H1 (cell line): Measurements from ENCODE around the gene ACBD4. TPM values are rescaled to one million over a fixed set of nuclear protein-coding genes. Genes with fewer than 3 reads are reported as not detected.

Experiments
- CHD1 ChIP-seq: IDR thresholded peaks from 2 replicates; pipeline ENCODE4 v1.6.1; 2012; ENCODE audit warnings: low read depth, low read length, improper control_type of control experiment
- EZH2 ChIP-seq: fragments of 200-600 bp; sonication (generic); IDR thresholded peaks from 2 replicates; pipeline ENCODE4 v1.7.1; 2012; ENCODE audit warnings: low read depth, mild to moderate bottlenecking, moderate library complexity, low read length, inconsistent platforms; ENCODE audit not compliant: severe bottlenecking
- MAFK ChIP-seq: IDR thresholded peaks from 2 replicates; pipeline ENCODE4 v1.6.1; 2012; ENCODE audit warnings: low read depth, mild to moderate bottlenecking, improper control_type of control experiment, low read length
- SIX5 ChIP-seq: IDR thresholded peaks from 2 replicates; pipeline ENCODE4 v1.6.1; 2011; ENCODE audit warnings: mild to moderate bottlenecking, low read depth, low read length
- SRF ChIP-seq: IDR thresholded peaks from 2 replicates; pipeline ENCODE4 v1.6.1; 2011; ENCODE audit warnings: mild to moderate bottlenecking, low read depth, low read length, moderate library complexity
- USF2 ChIP-seq: IDR thresholded peaks from 2 replicates; pipeline ENCODE4 v1.6.1; 2011; ENCODE audit warnings: low read length, improper control_type of control experiment
- YY1 ChIP-seq: IDR thresholded peaks from 2 replicates; pipeline ENCODE4 v1.6.1; 2011; ENCODE audit warnings: low read depth, mild to moderate bottlenecking, low read length
- polyA plus RNA-seq, 7 experiments: library from polyadenylated mRNA; depleted of rRNA in 3 of 7; stranded (reverse) in 5 of 7; unstranded in 2 of 7; fragments of >200 nt in 5 of 7; fragments of 200-250 nt in 2 of 7; gene quantifications; 1 replicate in 5 of 7; 2 replicates in 1 of 7; 4 replicates in 1 of 7; pipeline versions ENCODE4 v1.2.1 to v1.2.3, GENCODE V29; 2011 to 2013; ENCODE audit warnings: missing spikeins in 2 of 7, mixed read lengths in 2 of 7
- total RNA-seq: library from RNA; stranded (reverse); fragmentation: NEBNext Ultra II Directional; extraction: Animal tissue kit (Norgen Biotek cat#: 25700); gene quantifications from 2 replicates; pipeline ENCODE4 v1.2.1, GENCODE V29; 2021
- TF ChIP-seq, protein P1 (sequence below): IDR thresholded peaks from 2 replicates; pipeline ENCODE4 v1.6.1; 2011; ENCODE audit warnings: low read depth, mild to moderate bottlenecking, low read length; ENCODE audit not compliant: insufficient read depth

ACBD4 gene
- total and polyA plus RNA-seq, 2 of the 8 experiments (the other 6 are each of a cell fraction or from before 2014, with no cell fraction given), result 7.3 to 10.7 TPM

DNA sequence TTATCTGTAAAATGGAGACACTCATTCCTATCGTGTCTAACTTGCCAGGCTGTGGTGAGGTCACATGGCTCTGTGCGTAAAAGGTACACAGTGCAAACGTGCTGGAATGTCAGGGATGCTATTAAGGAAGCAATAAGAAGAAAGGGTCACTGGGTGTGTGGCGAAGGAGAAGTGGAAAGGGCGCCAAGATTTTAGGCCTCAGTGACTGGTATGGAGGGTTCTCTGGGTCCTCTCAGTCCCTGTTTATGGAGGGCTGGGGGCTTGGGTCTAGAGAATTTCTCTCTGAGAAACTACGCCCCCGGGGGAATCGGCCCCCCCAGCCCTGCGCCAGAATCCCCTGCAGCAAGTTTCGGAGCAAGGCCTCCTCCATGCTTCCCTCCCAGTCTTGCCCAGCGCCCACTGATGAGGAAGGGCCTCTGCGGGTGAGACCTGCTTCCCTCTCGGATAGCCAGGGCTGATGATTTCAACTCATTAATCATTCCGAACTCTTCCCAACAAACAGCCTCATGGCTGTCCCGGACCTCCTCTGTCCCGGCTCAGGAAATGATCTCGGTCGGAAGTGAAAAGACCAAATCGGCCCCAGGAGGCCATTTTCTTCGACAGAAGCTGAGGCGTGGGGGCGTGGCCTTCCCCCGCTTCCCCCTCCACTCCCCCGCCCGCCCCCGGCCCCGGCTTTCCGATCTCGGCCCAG, 11.5 kb downstream of the ACBD4 start (continued):
- TF ChIP-seq USF2 (no peak), CHD1 (0 out of 2 replicates have a peak, but pooled peaks have one; percentile 58), EZH2 (no peak), SIX5 (no peak), SRF (no peak), YY1 (peak; percentile 89), MAFK (no peak)
- TF ChIP-seq, protein P1, sequence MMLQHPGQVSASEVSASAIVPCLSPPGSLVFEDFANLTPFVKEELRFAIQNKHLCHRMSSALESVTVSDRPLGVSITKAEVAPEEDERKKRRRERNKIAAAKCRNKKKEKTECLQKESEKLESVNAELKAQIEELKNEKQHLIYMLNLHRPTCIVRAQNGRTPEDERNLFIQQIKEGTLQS, result no peak
